PC-9 (cell line): ENCODE results near the gene CALHM1. TPM values are rescaled to one million over a fixed set of nuclear protein-coding genes. Genes with fewer than 3 reads are reported as not detected.
A peak's percentile ranks its signal among the peaks of the same experiment; 100 is the strongest.

ENCODE experiments used
- BruUV-seq: library from RNA; stranded (reverse); fragments of 400-500 nt; replicated peaks from 2 replicates; lab custom pipeline; 2021; lab: Mats Ljungman, UMichigan
- CTCF ChIA-PET: fragments of 300-600 bp; sonication (Branson Sonifier 250); formaldehyde crosslinking; loops from one replicate; lab custom pipeline; 2022; ENCODE audit warnings: antibody characterized with exemption; lab: Charles Lee
- POLR2A ChIA-PET: fragments of 300-600 bp; sonication (Branson Sonifier 250); formaldehyde crosslinking; loops from one replicate; lab custom pipeline; 2022; ENCODE audit warnings: antibody characterized with exemption; ENCODE audit not compliant: unreplicated experiment; lab: Charles Lee
- DNase-seq, 2 experiments: peaks; one replicate each; pipeline versions ENCODE4 v3.0.0 to v3.0.0-alpha.2; 2015 to 2022; ENCODE audit warnings: mixed read lengths in 1 of 2
- H2AFZ ChIP-seq: fragments of 200-600 bp; sonication (generic); 2 replicates; pipeline ENCODE4 v1.8.1; 2017; ENCODE audit warnings: antibody characterized with exemption
- H3F3A ChIP-seq: fragments of 200-600 bp; sonication (generic); 2 replicates; pipeline ENCODE4 v1.8.1; 2017; ENCODE audit warnings: antibody characterized with exemption, mild to moderate bottlenecking, low read depth; ENCODE audit not compliant: insufficient read depth
- H3K27ac ChIP-seq: fragments of 200-600 bp; sonication (generic); 2 replicates; pipeline ENCODE4 v1.6.1; 2016; ENCODE audit warnings: mixed run types
- H3K27me3 ChIP-seq: fragments of 200-600 bp; sonication (generic); 2 replicates; pipeline ENCODE4 v1.6.1; 2016; ENCODE audit warnings: low read depth, mixed run types; ENCODE audit not compliant: insufficient read depth
- H3K36me3 ChIP-seq: fragments of 200-600 bp; sonication (generic); 2 replicates; pipeline ENCODE4 v1.6.1; 2016; ENCODE audit warnings: low read depth, mixed run types
- H3K4me1 ChIP-seq: fragments of 200-600 bp; sonication (generic); replicated peaks from 2 replicates; pipeline ENCODE4 v1.6.1; 2016; ENCODE audit warnings: mixed run types; ENCODE audit not compliant: insufficient read depth
- H3K4me2 ChIP-seq: fragments of 200-600 bp; sonication (generic); 2 replicates; pipeline ENCODE4 v1.6.1; 2017; ENCODE audit warnings: mixed run types
- H3K4me3 ChIP-seq: fragments of 200-600 bp; sonication (generic); 2 replicates; pipeline ENCODE4 v1.6.1; 2016; ENCODE audit warnings: mixed run types
- H3K79me2 ChIP-seq: fragments of 200-600 bp; sonication (generic); 2 replicates; pipeline ENCODE4 v1.6.1; 2017; ENCODE audit warnings: low read depth, mixed run types
- H3K9me2 ChIP-seq: fragments of 200-600 bp; sonication (generic); 2 replicates; pipeline ENCODE4 v1.8.1; 2017; ENCODE audit warnings: mild to moderate bottlenecking; ENCODE audit not compliant: insufficient read depth
- H3K9me3 ChIP-seq: fragments of 200-600 bp; sonication (generic); 2 replicates; pipeline ENCODE4 v1.8.1; 2016; ENCODE audit warnings: low read depth; ENCODE audit not compliant: insufficient read depth
- H4K20me1 ChIP-seq: fragments of 200-600 bp; sonication (generic); 2 replicates; pipeline ENCODE4 v1.8.1; 2017; ENCODE audit not compliant: insufficient read depth
- CTCF ChIP-seq: fragments of 200-600 bp; sonication (generic); conservative IDR thresholded peaks from 2 replicates; pipeline ENCODE4 v1.6.1; 2017; ENCODE audit warnings: mixed run types, antibody characterized with exemption, mild to moderate bottlenecking, moderate library complexity
- EZH2 ChIP-seq: fragments of 200-600 bp; sonication (generic); IDR thresholded peaks from 2 replicates; pipeline ENCODE4 v1.8.0; 2017; ENCODE audit warnings: antibody characterized with exemption, low read depth
- intact Hi-C: fragments of 100-400 bp; cut with micrococcal nuclease; formaldehyde crosslinking; loops from one replicate; pipeline ENCODE4 v1.10.0; 2022; ENCODE audit not compliant: unreplicated experiment
- total RNA-seq: library from RNA; stranded (reverse); gene quantifications from 2 replicates; pipeline ENCODE4 v1.2.3, GENCODE V29; 2021

The CALHM1 gene
- total RNA-seq, 1 experiment from 2014 or later: not detected

DNA sequence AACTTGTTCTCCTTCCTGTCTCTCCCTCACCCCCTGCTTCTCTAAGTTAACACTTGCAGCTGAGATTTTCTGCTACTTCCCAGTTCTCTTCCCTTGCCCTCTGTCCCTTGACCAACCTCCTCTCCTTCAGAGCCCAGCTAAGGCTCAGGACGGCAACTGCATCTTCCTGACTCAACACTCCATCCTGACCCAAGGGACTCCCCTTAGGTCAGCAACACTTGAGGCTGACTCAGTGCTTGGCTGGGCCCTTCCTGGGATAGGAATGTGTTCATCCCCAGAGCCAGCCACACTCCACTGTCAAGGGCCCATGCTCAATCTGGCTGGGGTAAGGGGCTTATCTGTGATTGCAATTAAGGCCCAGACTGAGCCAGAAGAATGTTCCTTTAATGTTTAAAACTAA is 10.0 kb downstream of the CALHM1 start:
- no peak overlapping the region for H3K27ac ChIP-seq
- POLR2A ChIA-PET: no interaction called here
- no peak overlapping the region for H2AFZ ChIP-seq
- H4K20me1 ChIP-seq: peaks cover 5% of the 10 kb centered on the region; the same call in 1 of the 2 replicates
- no peaks in the 10 kb centered on the region for H3K9me2 ChIP-seq
- peaks cover 39% of the 10 kb centered on the region for H3K4me1 ChIP-seq
- peaks cover 10% of the 10 kb centered on the region; the same call in 1 of the 2 replicates for H3K36me3 ChIP-seq
- peaks cover 16% of the 10 kb centered on the region for H3F3A ChIP-seq
- intact Hi-C loops: no loop called here
- H3K79me2 ChIP-seq: peaks cover 44% of the 10 kb centered on the region
- no peaks in the 10 kb centered on the region for H3K9me3 ChIP-seq
- no peak overlapping the region; the same call in 1 of the 2 replicates for H3K4me3 ChIP-seq
- BruUV-seq: no TSS peak
- CTCF ChIA-PET: no interaction called here
- no peak for DNase-seq
- TF ChIP-seq CTCF: no peak
- TF ChIP-seq EZH2: no peak
- no peaks in the 10 kb centered on the region for H3K27me3 ChIP-seq
- H3K4me2 ChIP-seq: peak overlapping the region; percentile 91

GRCh38 chr10:103447187-103447586 is 11.5 kb downstream of the CALHM1 start:
- H3K36me3 ChIP-seq: peaks cover 10% of the 10 kb centered on the region; the same call in 1 of the 2 replicates
- DNase-seq: no peak
- no peaks in the 10 kb centered on the region for H3K9me3 ChIP-seq
- no peak overlapping the region for H3K4me2 ChIP-seq
- H4K20me1 ChIP-seq: peaks cover 5% of the 10 kb centered on the region; the same call in 1 of the 2 replicates
- no peak overlapping the region for H2AFZ ChIP-seq
- peaks cover 16% of the 10 kb centered on the region for H3F3A ChIP-seq
- TF ChIP-seq CTCF (no peak), EZH2 (no peak)
- no peak overlapping the region for H3K27ac ChIP-seq
- no peaks in the 10 kb centered on the region for H3K9me2 ChIP-seq
- H3K4me3 ChIP-seq: no peak overlapping the region
- intact Hi-C loops: no loop called here
- POLR2A ChIA-PET: no interaction called here
- CTCF ChIA-PET: no interaction called here
- H3K27me3 ChIP-seq: no peaks in the 10 kb centered on the region
- H3K79me2 ChIP-seq: peaks cover 41% of the 10 kb centered on the region
- H3K4me1 ChIP-seq: peaks cover 26% of the 10 kb centered on the region
- no TSS peak for BruUV-seq

GRCh38 chr10:103445767-103446567 is 12.7 kb downstream of the CALHM1 start:
- Histone ChIP-seq H3K9me2 (no peaks in the 10 kb centered on the region), H3K27ac (no peak overlapping the region), H3F3A (peaks cover 12% of the 10 kb centered on the region), H3K79me2 (peaks cover 38% of the 10 kb centered on the region), H2AFZ (no peak overlapping the region), H3K36me3 (peaks cover 10% of the 10 kb centered on the region; the same call in 1 of the 2 replicates), H4K20me1 (peaks cover 5% of the 10 kb centered on the region; the same call in 1 of the 2 replicates), H3K4me1 (peaks cover 26% of the 10 kb centered on the region), H3K4me2 (no peak overlapping the region), H3K27me3 (no peaks in the 10 kb centered on the region), H3K9me3 (no peaks in the 10 kb centered on the region), H3K4me3 (no peak overlapping the region)
- DNase-seq: no peak
- no TSS peak for BruUV-seq
- ChIA-PET CTCF (no interaction called here), POLR2A (no interaction called here)
- intact Hi-C loops: no loop called here
- TF ChIP-seq CTCF (no peak), EZH2 (no peak)
